Osteoblast (primary cell): ENCODE results near the gene HOXB3. TPM values are rescaled to one million over a fixed set of nuclear protein-coding genes. Genes with fewer than 3 reads are reported as not detected.

Source experiments
- DNase-seq: peaks from one replicate; pipeline ENCODE4 v3.0.0; 2011; ENCODE audit warnings: low spot score, mixed read lengths; ENCODE audit not compliant: insufficient read length; ENCODE audit errors: missing footprints
- H2AFZ ChIP-seq: 2 replicates; pipeline ENCODE4 v1.6.0; 2011; ENCODE audit warnings: mild to moderate bottlenecking, low read length
- H3K27ac ChIP-seq: 2 replicates; pipeline ENCODE4 v1.5.1; 2011; ENCODE audit warnings: mild to moderate bottlenecking, low read depth, low read length, moderate library complexity
- H3K27me3 ChIP-seq: 2 replicates; pipeline ENCODE4 v1.6.0; 2012; ENCODE audit warnings: mild to moderate bottlenecking, control low read depth, inconsistent platforms, low read length, moderate library complexity; ENCODE audit not compliant: insufficient read depth
- H3K36me3 ChIP-seq: 2 replicates; pipeline ENCODE4 v1.5.1; 2011; ENCODE audit warnings: mild to moderate bottlenecking, low read length, control low read depth, moderate library complexity; ENCODE audit not compliant: insufficient read depth
- H3K4me1 ChIP-seq: 2 replicates; pipeline ENCODE4 v1.5.1; 2011; ENCODE audit warnings: mild to moderate bottlenecking, low read length, control low read depth, moderate library complexity; ENCODE audit not compliant: insufficient read depth
- H3K4me2 ChIP-seq: 2 replicates; pipeline ENCODE4 v1.6.0; 2011; ENCODE audit warnings: mild to moderate bottlenecking, low read length; ENCODE audit not compliant: insufficient read depth
- H3K4me3 ChIP-seq: fragments of 200-600 bp; sonication (generic); 3 replicates; pipeline ENCODE4 v1.5.1; 2012; ENCODE audit warnings: mild to moderate bottlenecking, low read length, inconsistent platforms; ENCODE audit not compliant: insufficient read depth
- H3K79me2 ChIP-seq: 2 replicates; pipeline ENCODE4 v1.6.0; 2012; ENCODE audit warnings: mild to moderate bottlenecking, low read length, control low read depth, inconsistent platforms; ENCODE audit not compliant: insufficient read depth
- H3K9me3 ChIP-seq: 2 replicates; pipeline ENCODE4 v1.5.1; 2011; ENCODE audit warnings: low read depth, low read length, control low read depth
- H4K20me1 ChIP-seq: 2 replicates; pipeline ENCODE4 v1.6.0; 2012; ENCODE audit warnings: mild to moderate bottlenecking, low read length, control low read depth; ENCODE audit not compliant: insufficient read depth
- total RNA-seq: library from RNA; depleted of rRNA; stranded (reverse); fragments of >200 nt; gene quantifications from 2 replicates; pipeline ENCODE4 v1.2.3, GENCODE V29; 2012
- TF ChIP-seq, protein P1 (sequence below): IDR thresholded peaks from 2 replicates; pipeline ENCODE4 v1.5.1; 2011; ENCODE audit warnings: mild to moderate bottlenecking, low read depth, low read length, moderate library complexity; ENCODE audit errors: extremely low read depth

The HOXB3 gene
- total RNA-seq, 1 donor: 1.8 TPM

DNA sequence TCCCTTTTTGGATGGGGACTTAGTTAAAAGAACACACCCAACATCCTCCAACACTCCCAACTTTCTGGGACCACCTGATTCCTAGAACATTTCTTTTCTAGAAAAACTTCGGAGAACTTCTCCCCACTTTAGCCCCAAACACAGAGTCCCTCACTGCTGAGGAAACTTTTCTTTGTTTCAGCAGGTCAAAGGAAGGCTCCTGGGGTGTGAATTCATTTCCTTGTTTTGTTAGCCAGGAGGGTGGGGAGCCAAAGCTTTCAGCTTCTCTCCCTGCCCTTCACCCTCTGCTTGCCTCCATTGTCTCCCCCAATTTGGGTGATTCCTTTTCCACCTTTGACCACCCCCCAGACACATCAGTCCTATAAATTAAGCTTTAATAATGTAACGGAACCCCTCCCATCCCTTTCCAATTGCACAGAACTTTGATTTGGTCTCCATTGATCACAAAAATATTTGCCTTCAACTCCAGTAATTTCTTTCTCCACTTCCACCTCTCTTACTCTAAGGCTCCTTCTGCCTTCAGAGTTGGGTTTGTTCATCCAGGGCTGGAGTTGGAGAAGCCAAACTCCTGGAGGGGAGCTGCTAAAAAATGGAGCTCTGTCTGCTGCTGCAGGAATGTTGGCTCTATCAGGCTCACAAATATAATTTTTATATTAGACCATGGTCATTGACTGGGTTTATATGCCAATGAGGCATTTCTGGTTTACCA is 22.2 kb downstream of the HOXB3 start:
- no peak overlapping the region for H3K27ac ChIP-seq

GRCh38 chr17:48567209-48567608 is 22.8 kb downstream of the HOXB3 start:
- Histone ChIP-seq H3K79me2 (no peaks in the 10 kb centered on the region), H2AFZ (no peak overlapping the region), H3K9me3 (no peaks in the 10 kb centered on the region), H4K20me1 (no peaks in the 10 kb centered on the region), H3K27ac (no peak overlapping the region), H3K36me3 (no peaks in the 10 kb centered on the region), H3K4me1 (no peaks in the 10 kb centered on the region), H3K4me3 (no peak overlapping the region), H3K4me2 (no peak overlapping the region), H3K27me3 (peaks cover 94% of the 10 kb centered on the region)
- no peak for DNase-seq
- TF ChIP-seq, protein P1, sequence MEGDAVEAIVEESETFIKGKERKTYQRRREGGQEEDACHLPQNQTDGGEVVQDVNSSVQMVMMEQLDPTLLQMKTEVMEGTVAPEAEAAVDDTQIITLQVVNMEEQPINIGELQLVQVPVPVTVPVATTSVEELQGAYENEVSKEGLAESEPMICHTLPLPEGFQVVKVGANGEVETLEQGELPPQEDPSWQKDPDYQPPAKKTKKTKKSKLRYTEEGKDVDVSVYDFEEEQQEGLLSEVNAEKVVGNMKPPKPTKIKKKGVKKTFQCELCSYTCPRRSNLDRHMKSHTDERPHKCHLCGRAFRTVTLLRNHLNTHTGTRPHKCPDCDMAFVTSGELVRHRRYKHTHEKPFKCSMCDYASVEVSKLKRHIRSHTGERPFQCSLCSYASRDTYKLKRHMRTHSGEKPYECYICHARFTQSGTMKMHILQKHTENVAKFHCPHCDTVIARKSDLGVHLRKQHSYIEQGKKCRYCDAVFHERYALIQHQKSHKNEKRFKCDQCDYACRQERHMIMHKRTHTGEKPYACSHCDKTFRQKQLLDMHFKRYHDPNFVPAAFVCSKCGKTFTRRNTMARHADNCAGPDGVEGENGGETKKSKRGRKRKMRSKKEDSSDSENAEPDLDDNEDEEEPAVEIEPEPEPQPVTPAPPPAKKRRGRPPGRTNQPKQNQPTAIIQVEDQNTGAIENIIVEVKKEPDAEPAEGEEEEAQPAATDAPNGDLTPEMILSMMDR: no peak

More for the DNA sequence above, 22.2 kb downstream of the HOXB3 start:
- H3K4me3 ChIP-seq: no peak overlapping the region
- no peak overlapping the region for H2AFZ ChIP-seq
- no peaks in the 10 kb centered on the region for H4K20me1 ChIP-seq
- no peaks in the 10 kb centered on the region for H3K9me3 ChIP-seq
- H3K4me1 ChIP-seq: no peaks in the 10 kb centered on the region
- no peaks in the 10 kb centered on the region for H3K36me3 ChIP-seq
- peaks cover 96% of the 10 kb centered on the region for H3K27me3 ChIP-seq
- no peak overlapping the region for H3K4me2 ChIP-seq
- DNase-seq: no peak
- TF ChIP-seq, protein P1: no peak
- no peaks in the 10 kb centered on the region for H3K79me2 ChIP-seq

GRCh38 chr17:48566717-48567116 is 23.3 kb downstream of the HOXB3 start:
- H4K20me1 ChIP-seq: no peaks in the 10 kb centered on the region
- no peak overlapping the region for H3K4me3 ChIP-seq
- TF ChIP-seq, protein P1: no peak

DNA sequence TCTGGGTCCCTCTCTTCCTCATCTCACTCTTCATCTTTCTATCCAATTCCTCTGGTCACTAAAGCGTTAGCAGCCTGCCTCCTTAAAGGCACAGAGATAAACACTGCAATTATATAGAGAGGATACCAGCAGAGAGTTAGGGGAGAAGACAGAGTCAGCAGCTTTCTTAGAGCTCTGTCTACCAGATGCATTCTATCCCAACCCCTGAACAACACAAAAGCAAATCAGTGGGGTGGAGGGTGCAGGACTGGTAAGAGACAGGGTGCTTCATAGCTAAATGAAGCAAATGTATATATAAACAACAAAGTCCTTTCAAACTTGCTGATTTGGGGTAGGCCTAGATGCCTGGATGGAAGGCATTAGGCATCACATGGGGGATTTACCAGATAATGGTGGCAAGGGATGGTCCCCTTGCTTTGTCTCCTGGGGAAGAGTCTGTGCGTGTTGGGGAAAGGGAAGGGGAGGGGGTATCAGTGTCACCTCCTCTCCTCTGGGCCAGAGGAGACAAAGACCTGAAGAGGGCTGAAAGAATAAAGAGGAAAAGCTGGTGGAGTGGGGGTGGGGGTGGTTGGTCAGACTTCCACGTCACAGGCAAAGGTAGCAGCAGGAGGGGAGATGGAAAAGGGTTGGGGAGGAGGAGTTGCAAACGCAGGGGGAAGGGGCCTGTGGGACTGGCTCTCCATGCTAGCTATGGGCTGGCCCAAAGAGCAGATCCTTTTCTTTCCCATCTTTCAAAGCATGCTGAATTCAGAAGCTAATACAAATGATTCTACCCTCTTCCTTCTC is 23.9 kb downstream of the HOXB3 start:
- H3K27me3 ChIP-seq: peaks cover 92% of the 10 kb centered on the region
- no peak overlapping the region for H3K27ac ChIP-seq
- no peak for DNase-seq
- H3K4me2 ChIP-seq: no peak overlapping the region
- H3K4me3 ChIP-seq: no peak overlapping the region
- H3K4me1 ChIP-seq: no peaks in the 10 kb centered on the region
- no peak overlapping the region for H2AFZ ChIP-seq
- H3K9me3 ChIP-seq: no peaks in the 10 kb centered on the region
- no peaks in the 10 kb centered on the region for H3K79me2 ChIP-seq
- no peaks in the 10 kb centered on the region for H3K36me3 ChIP-seq
- H4K20me1 ChIP-seq: no peaks in the 10 kb centered on the region
- TF ChIP-seq, protein P1: no peak

More at GRCh38 chr17:48566717-48567116, 23.3 kb downstream of the HOXB3 start:
- Histone ChIP-seq H3K9me3 (no peaks in the 10 kb centered on the region), H3K27me3 (peaks cover 94% of the 10 kb centered on the region), H3K4me2 (no peak overlapping the region), H3K79me2 (no peaks in the 10 kb centered on the region), H3K4me1 (no peaks in the 10 kb centered on the region), H3K36me3 (no peaks in the 10 kb centered on the region), H3K27ac (no peak overlapping the region), H2AFZ (no peak overlapping the region)
- DNase-seq: no peak
